PC-9 (cell line): ENCODE results near the gene MTX2.
"Not testable (repeated sequence)": the region's sequence is repeated elsewhere in the genome, so short reads cannot be mapped to it uniquely, and the experiment has no call there.

Experiments used
- EZH2 ChIP-seq: fragments of 200-600 bp; sonication (generic); IDR thresholded peaks from 2 replicates; pipeline ENCODE4 v1.8.0; 2017; ENCODE audit warnings: antibody characterized with exemption, low read depth
- TF ChIP-seq, protein P1 (sequence below): fragments of 200-600 bp; sonication (generic); conservative IDR thresholded peaks from 2 replicates; pipeline ENCODE4 v1.6.1; 2017; ENCODE audit warnings: mixed run types, antibody characterized with exemption, mild to moderate bottlenecking, moderate library complexity

DNA sequence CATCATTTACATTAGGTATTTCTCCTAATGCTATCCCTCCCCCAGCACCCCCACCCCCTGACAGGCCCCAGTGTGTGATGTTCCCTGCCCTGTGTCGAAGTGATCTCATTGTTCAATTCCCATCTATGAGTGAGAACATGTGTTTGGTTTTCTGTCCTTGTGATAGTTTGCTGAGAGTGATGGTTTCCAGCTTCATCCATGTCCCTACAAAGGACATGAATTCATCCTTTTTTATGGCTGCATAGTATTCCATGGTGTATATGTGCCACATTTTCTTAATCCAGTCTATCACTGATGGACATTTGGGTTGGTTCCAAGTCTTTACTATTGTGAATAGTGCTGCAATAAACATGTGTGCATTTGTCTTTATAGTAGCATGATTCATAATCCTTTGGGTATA is 36.8 kb downstream of the MTX2 start:
- TF ChIP-seq, protein P1, sequence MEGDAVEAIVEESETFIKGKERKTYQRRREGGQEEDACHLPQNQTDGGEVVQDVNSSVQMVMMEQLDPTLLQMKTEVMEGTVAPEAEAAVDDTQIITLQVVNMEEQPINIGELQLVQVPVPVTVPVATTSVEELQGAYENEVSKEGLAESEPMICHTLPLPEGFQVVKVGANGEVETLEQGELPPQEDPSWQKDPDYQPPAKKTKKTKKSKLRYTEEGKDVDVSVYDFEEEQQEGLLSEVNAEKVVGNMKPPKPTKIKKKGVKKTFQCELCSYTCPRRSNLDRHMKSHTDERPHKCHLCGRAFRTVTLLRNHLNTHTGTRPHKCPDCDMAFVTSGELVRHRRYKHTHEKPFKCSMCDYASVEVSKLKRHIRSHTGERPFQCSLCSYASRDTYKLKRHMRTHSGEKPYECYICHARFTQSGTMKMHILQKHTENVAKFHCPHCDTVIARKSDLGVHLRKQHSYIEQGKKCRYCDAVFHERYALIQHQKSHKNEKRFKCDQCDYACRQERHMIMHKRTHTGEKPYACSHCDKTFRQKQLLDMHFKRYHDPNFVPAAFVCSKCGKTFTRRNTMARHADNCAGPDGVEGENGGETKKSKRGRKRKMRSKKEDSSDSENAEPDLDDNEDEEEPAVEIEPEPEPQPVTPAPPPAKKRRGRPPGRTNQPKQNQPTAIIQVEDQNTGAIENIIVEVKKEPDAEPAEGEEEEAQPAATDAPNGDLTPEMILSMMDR: not testable (repeated sequence)
- TF ChIP-seq EZH2: not testable (repeated sequence)
